Colonic mucosa (tissue), 4 donors: ENCODE results near the gene EID3. TPM values are rescaled to one million over a fixed set of nuclear protein-coding genes. Genes with fewer than 3 reads are reported as not detected.

Source experiments
- DNase-seq: peaks from one replicate; pipeline ENCODE4 v3.0.0-alpha.2; 2020
- H3K27ac ChIP-seq: fragments of 200-600 bp; one replicate; pipeline ENCODE4 v1.8.0; 2021
- H3K27me3 ChIP-seq: fragments of 200-600 bp; one replicate; pipeline ENCODE4 v1.8.0; 2021
- H3K36me3 ChIP-seq: fragments of 200-600 bp; one replicate; pipeline ENCODE4 v1.8.0; 2021
- H3K4me1 ChIP-seq: fragments of 200-600 bp; one replicate; pipeline ENCODE4 v1.8.0; 2021; ENCODE audit warnings: mild to moderate bottlenecking
- H3K4me3 ChIP-seq: fragments of 200-600 bp; one replicate; pipeline ENCODE4 v1.8.0; 2021
- H3K9ac ChIP-seq, 2 donors: one replicate each; pipeline ENCODE4 v1.7.0; 2013; ENCODE audit warnings: control low read depth in 2 of 2, low read depth in 2 of 2, low read length in 2 of 2
- H3K9me3 ChIP-seq: fragments of 200-600 bp; one replicate; pipeline ENCODE4 v1.8.0; 2021
- intact Hi-C: fragments of 100-400 bp; cut with DNase I; formaldehyde crosslinking; loops from one replicate; pipeline ENCODE4 v1.14.1; 2022
- total RNA-seq, 2 donors: library from RNA; stranded (reverse); fragmentation: NEBNext Ultra II Directional in 1 of 2; extraction: Animal tissue kit (Norgen Biotek cat#: 25700) in 1 of 2; gene quantifications; one replicate each; pipeline ENCODE4 v1.2.1, GENCODE V29; 2021
- TF ChIP-seq, protein P1 (sequence below): fragments of 200-600 bp; IDR thresholded peaks from one replicate; pipeline ENCODE4 v1.8.0; 2022; ENCODE audit warnings: antibody characterized with exemption, mild to moderate bottlenecking
- donor health status: healthy.
- donor health status: DM: no; HTN: no; CAD: no.
- donor health status: DM: no; HTN: no; CAD: no.

Gene EID3
- total RNA-seq, 2 donors from 2014 or later = 0.98 to 2.5 TPM

- DNase-seq = no peak
- Histone ChIP-seq H3K4me3 (no peak overlapping the region), H3K9me3 (no peaks in the 10 kb centered on the region), H3K36me3 (no peaks in the 10 kb centered on the region), H3K4me1 (no peaks in the 10 kb centered on the region), H3K27ac (no peak overlapping the region), H3K27me3 (no peaks in the 10 kb centered on the region), H3K9ac (no peak overlapping the region)
- TF ChIP-seq, protein P1, sequence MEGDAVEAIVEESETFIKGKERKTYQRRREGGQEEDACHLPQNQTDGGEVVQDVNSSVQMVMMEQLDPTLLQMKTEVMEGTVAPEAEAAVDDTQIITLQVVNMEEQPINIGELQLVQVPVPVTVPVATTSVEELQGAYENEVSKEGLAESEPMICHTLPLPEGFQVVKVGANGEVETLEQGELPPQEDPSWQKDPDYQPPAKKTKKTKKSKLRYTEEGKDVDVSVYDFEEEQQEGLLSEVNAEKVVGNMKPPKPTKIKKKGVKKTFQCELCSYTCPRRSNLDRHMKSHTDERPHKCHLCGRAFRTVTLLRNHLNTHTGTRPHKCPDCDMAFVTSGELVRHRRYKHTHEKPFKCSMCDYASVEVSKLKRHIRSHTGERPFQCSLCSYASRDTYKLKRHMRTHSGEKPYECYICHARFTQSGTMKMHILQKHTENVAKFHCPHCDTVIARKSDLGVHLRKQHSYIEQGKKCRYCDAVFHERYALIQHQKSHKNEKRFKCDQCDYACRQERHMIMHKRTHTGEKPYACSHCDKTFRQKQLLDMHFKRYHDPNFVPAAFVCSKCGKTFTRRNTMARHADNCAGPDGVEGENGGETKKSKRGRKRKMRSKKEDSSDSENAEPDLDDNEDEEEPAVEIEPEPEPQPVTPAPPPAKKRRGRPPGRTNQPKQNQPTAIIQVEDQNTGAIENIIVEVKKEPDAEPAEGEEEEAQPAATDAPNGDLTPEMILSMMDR = no peak
- intact Hi-C loops = no loop called here
Observed at GRCh38 chr12:104344682-104345081, 41.1 kb downstream of the EID3 start.

GRCh38 chr12:104345234-104346066 lies 41.9 kb downstream of the EID3 start:
- Histone ChIP-seq H3K4me1 (no peaks in the 10 kb centered on the region), H3K36me3 (no peaks in the 10 kb centered on the region)

DNA sequence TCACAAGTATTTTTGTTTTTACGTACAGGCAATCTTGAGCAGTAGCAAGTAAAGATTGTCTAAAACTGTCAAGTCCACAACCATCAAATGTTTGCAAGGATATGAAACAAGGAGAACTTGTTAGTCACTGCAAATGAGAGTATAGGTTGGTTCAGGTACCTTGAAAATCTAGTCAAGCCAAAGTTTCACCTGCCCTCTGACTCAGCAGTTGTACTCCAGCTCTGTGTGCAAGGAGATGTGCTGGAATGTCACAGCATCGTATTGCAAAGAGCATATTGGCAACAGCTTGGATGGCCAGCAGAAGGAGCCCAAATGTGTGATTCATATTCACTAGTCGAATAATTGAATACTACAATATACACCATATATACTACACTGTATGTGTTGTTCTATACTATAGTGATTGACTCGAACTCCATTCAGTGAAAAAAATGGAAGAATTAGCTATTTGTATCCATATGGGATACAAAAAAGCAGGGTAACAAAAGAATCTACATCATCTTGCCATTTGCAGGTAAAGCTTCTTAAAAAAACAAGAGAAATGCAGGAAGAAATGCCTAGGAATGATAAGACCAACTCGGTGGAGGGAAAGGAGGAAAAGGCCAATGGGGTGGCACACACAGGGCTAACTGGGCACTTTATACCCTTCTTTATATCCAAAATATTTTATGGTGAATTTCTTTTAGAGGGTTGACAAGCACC lies 44.0 kb downstream of the EID3 start:
- TF ChIP-seq, protein P1 = no peak
- Histone ChIP-seq H3K4me1 (no peaks in the 10 kb centered on the region), H3K27ac (no peak overlapping the region), H3K9me3 (no peaks in the 10 kb centered on the region), H3K4me3 (no peak overlapping the region), H3K9ac (no peak overlapping the region), H3K27me3 (no peaks in the 10 kb centered on the region), H3K36me3 (no peaks in the 10 kb centered on the region)
- DNase-seq = no peak
- intact Hi-C loops = no loop called here

More at GRCh38 chr12:104345234-104346066, 41.9 kb downstream of the EID3 start:
- no peak overlapping the region for H3K4me3 ChIP-seq
- intact Hi-C loops = no loop called here
- TF ChIP-seq, protein P1 = no peak
- H3K27ac ChIP-seq = no peak overlapping the region
- H3K9ac ChIP-seq = no peak overlapping the region
- H3K27me3 ChIP-seq = no peaks in the 10 kb centered on the region
- no peaks in the 10 kb centered on the region for H3K9me3 ChIP-seq
- DNase-seq = no peak

GRCh38 chr12:104348283-104348993 lies 44.9 kb downstream of the EID3 start:
- Histone ChIP-seq H3K4me1 (no peaks in the 10 kb centered on the region), H3K36me3 (no peaks in the 10 kb centered on the region), H3K27ac (no peak overlapping the region), H3K9ac (no peak overlapping the region), H3K27me3 (no peaks in the 10 kb centered on the region), H3K4me3 (no peak overlapping the region), H3K9me3 (no peaks in the 10 kb centered on the region)
- TF ChIP-seq, protein P1 = no peak
- intact Hi-C loops = no loop called here
- DNase-seq = no peak

GRCh38 chr12:104348994-104349494 lies 45.5 kb downstream of the EID3 start:
- H3K27ac ChIP-seq = no peak overlapping the region
- H3K36me3 ChIP-seq = no peaks in the 10 kb centered on the region
- intact Hi-C loops = no loop called here

More at GRCh38 chr12:104348994-104349494, 45.5 kb downstream of the EID3 start:
- no peak overlapping the region for H3K9ac ChIP-seq
- no peaks in the 10 kb centered on the region for H3K4me1 ChIP-seq
- H3K27me3 ChIP-seq = no peaks in the 10 kb centered on the region
- TF ChIP-seq, protein P1 = no peak
- no peaks in the 10 kb centered on the region for H3K9me3 ChIP-seq
- DNase-seq = no peak
- no peak overlapping the region for H3K4me3 ChIP-seq
